ENCODE data around the gene MAP2K6.

The MAP2K6 gene

DNA sequence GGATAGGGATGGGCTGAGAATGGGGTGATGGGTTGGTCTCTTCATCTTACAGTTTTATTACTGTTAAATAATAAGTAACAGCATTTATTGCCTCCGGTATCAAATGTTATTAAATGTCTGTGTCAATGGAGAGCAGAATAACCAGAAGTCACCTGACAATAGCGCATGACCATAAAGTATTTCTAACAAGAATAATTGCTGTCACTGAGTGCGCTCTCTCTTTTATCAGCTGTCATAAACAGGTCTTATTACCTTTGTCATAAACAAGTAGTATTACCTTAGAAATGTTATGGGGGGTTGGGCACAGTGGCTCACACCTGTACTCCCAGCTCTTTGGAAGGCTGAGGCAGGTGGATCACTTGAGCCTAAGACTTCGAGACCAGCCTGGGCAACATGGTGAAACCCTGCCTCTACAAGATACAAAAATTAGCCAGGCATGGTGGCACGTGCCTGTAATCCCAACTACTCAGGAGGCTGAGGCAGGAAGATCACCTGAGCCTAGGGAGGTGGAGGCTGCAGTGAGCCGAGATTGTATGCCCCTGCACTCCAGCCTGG lies 120.6 kb downstream of the MAP2K6 start:
- no peak for DNase-seq (ENCODE audit: low read depth in 3 of 3)

DNA sequence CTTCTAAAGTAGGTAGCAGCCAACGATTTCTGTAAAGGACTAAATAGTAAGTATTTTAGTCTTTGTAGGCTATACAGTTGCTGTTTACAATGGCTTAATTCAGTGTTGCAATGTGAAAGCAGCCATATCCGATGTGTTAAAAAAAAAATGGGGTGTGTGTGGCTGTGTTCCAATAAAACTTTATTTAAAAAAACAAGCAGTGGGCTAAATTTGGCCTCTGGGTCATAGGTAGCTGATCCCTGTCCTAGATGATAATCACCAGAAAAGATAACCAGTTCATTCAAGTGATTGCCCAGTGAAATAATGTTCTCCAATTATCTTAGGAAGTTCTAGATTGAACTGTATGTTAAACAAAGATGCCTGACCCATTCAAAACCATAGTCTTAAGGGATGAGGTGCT lies 124.3 kb downstream of the MAP2K6 start:
- no peak for DNase-seq (ENCODE audit: low read depth in 3 of 3)

DNA sequence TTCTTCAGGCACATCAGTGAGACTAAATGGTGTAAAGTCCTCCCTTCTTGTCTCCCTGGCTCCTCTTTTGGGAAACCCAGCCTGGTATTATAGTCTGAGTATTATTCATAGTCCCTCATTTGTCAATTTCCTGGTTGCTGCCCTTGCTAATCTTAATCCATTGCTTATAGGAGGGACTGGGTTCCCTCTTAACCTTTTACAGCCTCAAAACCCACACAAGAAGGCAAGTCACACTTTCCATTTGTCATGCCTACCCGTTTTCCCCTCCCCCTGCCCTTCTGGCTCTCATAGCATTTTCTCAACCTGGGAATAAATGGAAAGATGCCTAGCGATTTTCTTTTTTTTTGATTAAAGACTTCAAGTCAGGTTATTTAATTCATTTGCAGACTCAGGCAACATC lies 124.8 kb downstream of the MAP2K6 start:
- no peak for DNase-seq (ENCODE audit: low read depth in 3 of 3)

DNA sequence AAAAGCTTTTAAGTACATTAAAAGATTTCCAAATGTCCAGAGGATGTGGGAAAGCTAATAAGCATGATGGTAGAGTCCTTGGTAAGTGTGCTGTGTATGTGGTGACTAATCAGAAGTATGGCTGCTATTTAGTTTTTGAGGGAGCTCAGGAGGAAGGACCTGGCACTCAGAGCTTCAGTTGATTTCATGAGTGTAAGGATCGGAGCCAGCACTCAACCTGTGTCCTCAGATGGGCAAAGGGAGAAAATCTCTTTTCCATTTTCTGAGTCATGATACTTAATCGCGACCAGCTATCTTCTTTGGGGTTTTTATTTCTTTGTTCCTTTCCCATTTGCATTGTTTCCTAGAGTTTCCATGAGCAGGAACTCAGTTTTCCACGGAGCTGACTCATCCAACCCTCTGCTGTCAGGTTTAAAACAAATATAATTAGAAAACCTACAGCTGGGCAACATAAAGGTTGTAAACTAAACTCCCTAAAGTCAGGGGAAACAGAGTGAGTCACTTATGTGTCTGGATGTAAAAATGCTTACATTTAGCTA lies 125.4 kb downstream of the MAP2K6 start:
- no peak for DNase-seq (ENCODE audit: low read depth in 3 of 3)

DNA sequence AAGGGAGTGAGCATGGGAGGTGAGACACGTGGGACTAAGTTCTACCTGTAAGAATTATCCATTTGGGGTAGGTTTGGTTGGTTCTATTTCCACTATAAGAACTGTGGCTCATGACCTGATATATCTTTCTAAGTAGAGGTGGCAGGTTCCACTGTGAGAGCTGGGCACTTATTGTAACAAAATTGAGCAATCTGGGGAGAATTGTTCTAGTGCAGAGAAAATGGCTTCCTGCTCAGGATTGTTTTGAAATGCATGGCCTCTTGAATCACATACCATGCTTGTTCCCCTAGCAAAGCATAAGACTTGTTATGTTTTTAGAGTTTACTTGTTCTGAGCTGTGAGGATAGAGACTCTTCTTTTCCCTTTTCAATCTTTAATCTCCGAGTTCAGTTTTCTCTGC lies 125.9 kb downstream of the MAP2K6 start:
- no peak for DNase-seq (ENCODE audit: low read depth in 3 of 3)

DNA sequence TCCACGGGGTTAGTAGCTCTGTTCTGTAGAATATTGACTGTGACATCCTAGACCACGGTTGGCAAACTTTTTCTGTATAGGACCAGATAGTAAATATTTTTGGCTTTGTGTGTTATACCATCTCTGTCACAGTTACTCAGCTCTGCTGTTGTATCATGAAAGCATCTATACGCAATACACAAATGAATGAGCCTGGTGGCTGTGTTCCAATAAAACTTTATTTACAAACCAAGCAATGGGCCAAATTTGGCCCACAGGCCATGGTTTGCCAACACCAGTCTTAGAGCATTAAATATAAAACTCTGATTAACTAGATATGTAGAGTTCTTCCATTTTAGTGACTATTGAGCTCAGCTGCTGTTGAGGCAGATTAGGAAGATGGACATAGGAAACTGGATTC lies 132.7 kb downstream of the MAP2K6 start:
- DNase-seq (ENCODE audit: low read depth in 3 of 3): no peak

DNA sequence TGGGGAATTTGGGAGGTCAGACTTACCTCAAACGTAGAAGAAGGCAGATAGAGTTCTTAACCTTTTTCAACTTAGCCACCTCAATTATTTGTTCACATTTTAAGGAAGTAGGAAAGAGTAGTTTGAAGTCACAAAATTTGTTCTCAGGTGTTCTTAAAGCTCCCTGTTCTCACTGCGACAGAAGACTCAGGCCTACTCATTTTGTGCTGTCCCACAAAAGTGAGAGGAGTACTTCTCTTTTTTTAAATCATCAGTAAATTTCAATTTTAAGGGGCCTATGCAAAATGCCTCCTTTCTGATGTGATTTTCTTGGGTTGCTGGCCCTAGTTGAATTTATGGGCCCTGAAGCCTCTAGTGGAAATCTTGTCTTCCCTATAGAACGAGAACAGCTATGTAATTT lies 133.4 kb downstream of the MAP2K6 start:
- DNase-seq (ENCODE audit: low read depth in 3 of 3): no peak

DNA sequence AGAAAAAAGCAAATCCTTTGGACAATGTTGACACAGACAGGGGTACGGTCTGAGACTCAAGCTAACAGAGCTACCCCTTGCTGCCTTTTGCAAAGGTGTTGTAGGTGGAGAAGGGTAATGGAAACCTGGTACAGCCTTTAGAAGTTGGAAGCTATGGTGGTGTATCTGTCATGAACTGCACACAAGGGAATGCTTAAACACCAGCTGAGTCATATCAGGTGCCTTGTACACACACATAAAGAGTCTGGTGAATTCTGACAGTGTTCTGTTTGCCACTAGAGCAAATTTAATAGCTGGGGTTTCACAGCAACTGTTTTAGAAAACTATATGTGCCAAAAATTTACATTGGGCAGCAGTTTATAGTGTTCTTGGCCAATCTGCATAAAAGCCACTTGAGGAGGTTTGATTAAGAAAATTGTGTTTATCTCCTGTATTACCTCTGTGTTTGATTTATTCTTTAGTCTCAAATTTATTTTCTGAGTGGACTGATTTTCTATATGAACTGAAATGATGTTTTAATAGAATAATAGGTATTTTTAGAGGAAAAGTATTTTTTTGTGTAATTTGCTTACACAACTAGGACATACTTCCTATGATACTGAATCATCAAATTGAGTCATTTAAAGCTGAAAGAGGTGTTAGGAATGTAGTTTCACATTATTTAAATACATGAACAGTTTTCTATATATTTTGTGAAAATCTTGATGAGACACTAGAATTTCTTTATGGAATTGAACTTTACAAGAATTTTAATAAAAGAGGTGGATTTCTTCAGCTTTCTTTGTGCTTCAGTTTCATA lies 136.9 kb downstream of the MAP2K6 start:
- DNase-seq (ENCODE audit: low read depth in 3 of 3): no peak

DNA sequence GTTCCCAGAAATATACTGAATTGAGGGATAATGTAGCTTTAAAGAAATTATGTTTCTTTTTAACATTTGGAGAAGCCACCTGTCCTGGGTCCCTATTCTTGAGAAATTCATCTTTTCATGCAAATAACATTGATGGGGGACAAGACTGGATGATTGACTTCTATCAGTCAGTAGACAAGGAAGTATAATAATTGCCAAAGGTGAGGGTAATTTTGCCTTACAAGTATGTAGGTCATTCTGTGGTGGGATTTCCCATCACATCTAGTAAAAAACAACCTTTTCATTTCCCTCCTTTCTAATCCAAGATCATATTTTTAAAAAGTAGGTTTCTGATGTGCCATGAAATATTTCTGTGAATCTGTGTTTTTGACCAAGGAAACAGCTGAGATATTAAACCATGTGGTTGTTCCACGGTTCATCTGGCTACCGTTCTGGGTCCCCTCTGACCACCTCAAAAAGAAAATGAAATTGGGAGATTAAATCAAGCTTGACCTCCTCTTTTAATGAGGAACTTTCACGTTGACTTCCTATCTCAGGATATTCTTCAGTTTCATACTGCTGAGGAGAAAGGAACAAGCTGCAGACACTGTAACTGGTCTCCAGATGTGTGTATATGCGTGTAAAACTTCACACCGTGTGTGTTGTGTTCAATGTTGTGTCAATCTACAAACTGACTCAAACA lies 138.6 kb downstream of the MAP2K6 start:
- no peak for DNase-seq (ENCODE audit: low read depth in 3 of 3)

DNA sequence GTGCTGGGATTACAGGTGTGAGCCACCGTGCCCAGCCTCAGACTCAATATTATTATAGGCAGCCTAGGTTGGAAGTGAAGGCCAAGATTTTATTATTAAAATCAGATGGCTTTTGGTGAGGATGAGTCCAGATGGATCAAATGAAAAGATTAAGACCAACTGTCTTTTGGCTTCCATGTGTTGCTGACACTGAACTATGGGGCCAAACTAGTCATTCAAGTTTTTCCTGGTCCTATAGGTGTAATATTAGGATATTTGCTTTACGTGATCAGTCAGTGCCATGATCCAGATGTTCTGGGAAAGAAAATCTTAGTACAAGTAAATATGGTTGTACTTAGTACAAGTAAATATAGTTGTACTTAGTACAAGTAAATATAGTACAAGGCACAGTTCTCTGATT lies 140.6 kb downstream of the MAP2K6 start:
- no peak for DNase-seq (ENCODE audit: low read depth in 3 of 3)

DNA sequence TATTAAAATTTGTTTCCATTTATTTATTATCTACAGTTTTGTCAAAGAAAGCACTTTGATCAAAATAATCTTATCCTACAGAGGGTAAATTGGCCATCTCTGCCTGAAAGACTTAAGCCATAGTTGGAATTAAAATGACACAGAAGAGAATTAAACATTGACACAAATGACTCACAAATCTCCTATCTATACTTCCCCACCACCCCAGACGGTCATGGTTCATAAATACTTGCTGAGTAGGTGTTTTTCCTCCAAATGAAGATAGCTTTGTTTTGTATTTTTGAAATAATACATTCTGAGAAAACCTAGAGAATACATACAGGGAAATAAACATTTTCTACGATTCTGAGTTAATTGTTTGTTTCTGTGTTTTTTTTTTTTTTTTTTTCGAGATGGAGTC lies 142.8 kb downstream of the MAP2K6 start:
- DNase-seq (ENCODE audit: low read depth in 3 of 3): no peak

DNA sequence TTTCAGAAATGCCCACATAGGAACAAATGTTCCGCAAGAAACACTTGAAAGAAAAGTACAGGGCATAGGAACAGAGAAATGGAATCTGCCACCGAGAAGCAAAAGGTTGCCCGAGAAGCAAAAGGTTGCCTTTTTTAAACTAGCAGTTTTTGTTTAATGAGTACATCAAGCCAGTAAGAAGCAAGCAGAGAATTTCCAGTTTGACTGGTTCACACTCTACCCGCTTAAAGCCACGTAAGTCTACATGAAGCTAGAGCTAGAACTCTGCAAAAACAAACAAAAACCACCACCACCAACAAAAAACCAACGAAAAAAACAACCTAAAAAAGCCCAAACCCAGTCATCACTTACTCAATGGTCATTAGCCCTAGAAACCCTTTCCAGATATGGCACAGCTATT lies 144.3 kb downstream of the MAP2K6 start:
- DNase-seq (ENCODE audit: low read depth in 3 of 3): no peak

DNA sequence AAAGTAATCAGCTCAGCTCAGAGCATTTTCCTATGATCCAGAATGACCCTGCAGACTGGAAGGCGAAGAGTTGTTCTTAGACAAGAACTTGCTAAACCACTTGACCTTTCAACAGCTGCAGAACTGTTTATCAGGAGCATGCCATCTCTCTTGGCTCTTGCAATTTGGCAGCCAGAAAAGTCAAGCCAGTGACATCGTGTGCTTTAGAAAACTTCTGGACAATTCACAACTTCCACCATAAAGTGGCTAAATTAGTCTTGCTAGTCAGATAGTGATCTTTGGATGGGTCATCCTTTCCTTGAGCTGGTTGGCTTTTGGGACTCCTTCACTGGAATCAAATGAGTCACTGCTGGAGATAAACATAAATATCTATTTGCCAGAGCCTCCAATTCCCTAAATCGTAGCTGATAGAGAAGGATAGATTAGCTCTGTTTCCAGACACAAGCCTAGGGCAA lies 146.5 kb downstream of the MAP2K6 start:
- no peak for DNase-seq (ENCODE audit: low read depth in 3 of 3)

DNA sequence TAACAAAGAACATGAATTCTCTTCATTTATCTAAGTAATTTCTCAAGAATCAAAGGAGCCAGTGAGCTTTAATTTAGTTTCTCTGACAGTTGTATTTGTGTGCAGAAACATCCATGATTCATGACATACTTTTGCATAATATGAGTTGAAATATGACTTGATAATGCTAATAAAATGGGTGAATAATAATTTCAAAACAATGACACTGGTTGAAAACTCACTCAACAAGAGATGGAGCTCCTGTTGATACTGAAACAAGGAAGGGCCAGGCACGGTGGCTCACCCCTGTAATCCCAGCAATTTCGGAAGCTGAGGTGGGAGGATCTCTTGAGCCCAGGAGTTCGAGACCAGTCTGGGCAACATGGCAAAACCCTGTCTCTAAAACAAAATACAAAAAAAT lies 147.0 kb downstream of the MAP2K6 start:
- no peak for DNase-seq (ENCODE audit: low read depth in 3 of 3)

DNA sequence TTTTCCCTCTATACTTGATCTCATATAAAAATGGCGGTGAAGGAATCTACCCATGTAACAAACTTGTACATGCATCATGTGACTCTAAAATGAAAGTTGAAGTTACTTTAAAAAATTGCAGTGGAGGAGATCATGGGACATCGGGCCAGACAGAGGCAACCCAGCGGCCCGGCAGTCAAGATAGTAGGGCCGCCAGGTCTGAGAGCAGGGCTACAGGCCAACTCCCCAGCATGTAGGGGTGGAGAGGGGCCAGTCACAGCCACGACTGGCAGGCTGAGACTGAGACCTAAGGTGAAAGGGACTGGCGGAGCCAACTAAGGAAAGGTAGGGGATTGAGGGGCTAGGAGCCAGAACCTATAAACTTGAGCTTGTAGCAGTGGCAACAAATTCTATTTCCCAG lies 150.9 kb downstream of the MAP2K6 start:
- no peak for DNase-seq (ENCODE audit: low read depth in 3 of 3)

DNA sequence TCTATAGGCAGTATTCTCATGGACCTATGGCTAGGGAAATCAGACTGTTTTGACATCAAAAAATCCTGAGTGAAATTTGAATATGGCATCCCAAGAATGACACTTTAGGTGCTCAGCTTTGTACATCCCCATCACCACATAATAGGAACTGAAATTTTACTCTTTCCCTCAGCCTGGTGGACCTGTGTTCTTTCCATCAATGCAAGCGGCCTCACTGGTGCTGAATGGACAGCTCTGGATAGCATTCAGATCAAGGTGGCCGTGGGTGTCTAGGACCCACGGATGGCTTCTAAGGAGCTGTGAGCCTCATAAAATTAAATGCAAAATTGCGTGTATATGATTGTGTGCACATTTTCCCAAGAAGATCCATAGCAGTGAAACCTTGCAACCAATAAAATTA lies 152.6 kb downstream of the MAP2K6 start:
- DNase-seq (ENCODE audit: low read depth in 3 of 3): no peak

DNA sequence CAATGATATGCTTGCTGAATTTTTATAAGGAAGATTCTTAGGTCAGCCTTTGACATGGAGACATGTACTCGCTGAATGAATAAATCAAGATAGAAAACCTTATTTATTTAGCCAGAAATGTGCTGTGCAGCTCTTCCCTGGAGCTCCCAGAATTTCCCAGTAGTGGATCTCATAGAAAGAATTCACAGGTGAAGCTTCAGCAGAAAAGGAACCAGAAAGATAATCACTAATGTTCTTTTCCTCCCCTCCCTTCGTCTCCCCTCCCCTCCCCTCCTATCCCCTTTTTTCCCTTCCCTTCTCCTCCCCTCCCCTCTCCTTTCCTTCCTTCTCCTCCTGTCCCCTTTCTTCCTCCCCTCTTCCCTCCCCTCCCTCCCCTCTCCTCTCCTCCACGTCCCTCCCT lies 158.2 kb downstream of the MAP2K6 start:
- no peak for DNase-seq (ENCODE audit: low read depth in 3 of 3)

DNA sequence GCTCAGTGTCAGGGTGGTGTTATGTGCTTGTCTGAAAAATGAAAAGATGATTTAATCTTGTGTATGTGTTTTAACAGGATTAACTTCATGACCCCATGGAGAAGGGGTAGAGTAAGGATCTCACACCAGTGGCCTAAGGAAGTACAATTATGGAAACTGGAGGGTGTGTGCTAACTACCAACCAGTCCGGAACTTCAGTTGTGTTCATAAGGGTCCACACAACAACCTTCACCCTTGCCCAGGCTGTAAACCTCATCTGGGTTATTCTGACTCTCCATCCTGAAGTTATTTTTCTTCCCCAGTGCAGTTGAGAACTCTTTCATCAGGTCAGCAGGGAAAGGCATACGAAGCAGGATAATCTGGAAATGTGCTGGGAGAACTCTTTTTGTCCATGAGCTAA lies 158.9 kb downstream of the MAP2K6 start:
- no peak for DNase-seq (ENCODE audit: low read depth in 3 of 3)

DNA sequence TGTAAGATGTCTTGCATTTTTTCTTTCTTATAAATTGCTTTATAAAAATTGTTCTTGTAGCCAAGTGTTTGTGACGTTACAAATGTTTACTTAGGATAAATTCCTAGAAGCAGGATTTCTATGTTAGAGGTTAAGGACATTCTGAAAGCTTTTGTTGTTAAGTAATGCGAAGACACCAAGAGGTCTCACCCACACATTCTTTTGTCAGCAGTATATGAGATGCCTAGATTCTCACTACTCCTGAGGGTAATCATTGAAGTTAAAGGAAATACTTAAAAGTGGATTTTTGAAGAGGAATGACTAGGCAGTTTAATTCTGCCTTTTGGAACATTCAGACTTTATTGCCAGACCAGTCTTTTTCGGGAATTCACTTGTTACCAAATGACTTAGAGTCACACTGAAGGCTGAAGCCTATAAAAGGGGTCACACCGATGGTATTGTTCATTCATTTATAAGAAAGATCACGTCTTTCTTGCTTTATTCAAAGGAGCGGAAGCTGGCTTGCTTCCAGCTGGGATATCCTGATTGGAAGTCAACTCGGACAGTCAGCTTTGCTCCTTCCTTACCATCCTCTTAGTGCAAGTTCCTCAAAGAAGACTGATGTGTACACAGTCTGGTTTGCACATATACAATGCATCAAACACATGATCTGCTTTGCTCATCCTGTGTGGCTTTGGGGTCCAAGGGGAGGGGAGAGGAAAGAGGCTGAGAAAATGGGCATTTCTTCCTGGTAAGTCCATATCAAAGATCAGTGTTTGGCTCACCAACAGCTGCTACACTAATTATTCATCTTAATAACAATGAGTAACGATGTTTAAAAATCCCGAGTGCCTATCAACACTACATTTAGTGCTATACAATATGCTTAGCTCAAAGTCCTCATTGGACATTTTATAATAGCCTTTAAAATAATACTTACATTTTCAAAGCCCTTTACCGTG lies 160.0 kb downstream of the MAP2K6 start:
- no peak for DNase-seq (ENCODE audit: low read depth in 3 of 3)

DNA sequence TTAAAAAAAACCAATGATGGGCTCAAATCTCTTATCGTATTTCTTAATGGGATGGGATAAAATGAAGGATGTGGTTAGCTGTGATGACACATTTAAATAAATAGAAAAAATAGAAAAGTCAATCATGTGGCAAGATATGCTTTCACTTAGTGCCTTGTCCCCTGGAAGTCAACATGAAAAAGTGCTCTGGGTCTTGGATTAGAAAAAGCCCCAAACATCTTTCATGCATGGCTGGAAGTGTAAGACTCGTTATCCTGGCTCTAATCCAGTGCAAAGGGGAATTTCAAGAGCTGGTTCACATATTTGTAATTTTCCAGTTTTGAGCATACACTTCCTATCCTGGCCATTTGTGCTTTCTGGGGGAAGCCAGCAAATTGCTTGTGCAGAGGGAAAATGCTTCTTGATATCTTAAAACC lies 160.9 kb downstream of the MAP2K6 start:
- DNase-seq (ENCODE audit: low read depth in 3 of 3): no peak

DNA sequence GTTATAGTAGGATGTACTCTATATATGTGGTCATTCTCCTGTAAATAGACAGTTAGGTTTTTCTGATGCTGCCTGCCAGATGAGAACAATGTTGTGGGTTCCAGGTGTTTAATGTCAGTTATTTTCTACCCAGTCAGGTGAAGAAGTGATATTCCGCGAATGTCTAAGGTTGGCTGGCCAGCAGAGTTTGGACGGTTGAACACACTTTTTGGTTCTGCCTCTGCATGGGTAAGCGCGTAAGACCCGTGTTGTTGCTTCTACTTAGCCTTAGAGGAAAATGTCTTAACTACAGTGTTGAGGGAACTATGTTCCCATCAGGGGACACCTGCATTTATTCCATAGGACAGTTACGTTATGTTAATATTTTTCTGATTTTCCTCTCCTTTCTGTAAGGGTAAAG lies 162.6 kb downstream of the MAP2K6 start:
- no peak for DNase-seq (ENCODE audit: low read depth in 3 of 3)
